A204.1 (cell line): ENCODE measurements around the gene PBRM1.
"Not testable (repeated sequence)": the region's sequence is repeated elsewhere in the genome, so short reads cannot be mapped to it uniquely, and the experiment has no call there.

Experiments used
- FAIRE-seq: peaks from 2 replicates; lab custom pipeline; 2012; peaks lifted over from hg19 to GRCh38; lab: Jason Lieb, UNC

PBRM1 gene

DNA sequence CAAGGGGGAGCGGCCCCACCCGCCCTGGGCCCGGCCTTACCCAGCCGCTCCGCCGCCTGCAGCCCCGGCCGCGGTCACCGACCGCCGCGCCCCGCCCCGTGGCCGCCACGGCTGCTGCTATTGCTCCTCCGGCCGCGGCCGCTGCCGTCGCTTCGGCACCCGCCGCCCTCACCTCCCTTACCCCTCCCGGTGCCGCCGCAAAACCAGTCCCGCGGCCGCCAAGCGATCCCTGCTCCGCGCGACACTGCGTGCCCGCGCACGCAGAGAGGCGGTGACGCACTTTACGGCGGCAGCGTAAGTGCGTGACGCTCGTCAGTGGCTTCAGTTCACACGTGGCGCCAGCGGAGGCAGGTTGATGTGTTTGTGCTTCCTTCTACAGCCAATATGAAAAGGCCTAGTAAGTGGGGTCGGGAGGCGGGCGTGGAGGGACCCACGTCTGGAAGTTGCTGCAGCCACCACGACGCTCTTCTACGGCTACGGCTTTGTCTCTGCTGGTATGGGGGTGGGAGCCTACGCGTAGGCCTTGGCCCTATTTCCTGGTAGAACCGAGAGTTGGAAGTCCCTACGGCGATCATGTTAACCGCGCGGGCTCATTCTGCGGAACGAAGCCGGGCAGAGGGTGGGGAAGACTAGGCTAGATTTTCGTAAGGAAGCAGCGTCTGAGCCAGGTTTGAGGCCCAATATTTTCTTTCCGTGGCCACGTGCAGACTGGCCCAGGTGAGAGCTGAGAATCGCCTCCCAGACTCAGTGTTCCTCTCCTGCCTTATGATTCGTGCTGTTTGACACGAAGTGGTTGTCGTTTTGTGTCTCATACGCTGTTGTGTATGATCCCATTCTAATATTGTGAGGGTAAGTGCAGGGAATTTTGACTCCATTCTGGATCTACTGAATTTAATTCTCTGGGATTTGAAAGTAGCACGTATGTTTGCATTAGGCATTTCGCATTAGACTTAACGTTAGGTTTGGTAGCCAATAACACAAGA is at the start of gene PBRM1, which contains the start of gene GNL3:
PBRM1 (minus strand) TSS at position 205 of the 983 bp plus-strand sequence.
GNL3 (plus strand) TSS at position 324 of the 983 bp plus-strand sequence; CDS start at position 385, 61 bp downstream.
- FAIRE-seq: no peak

DNA sequence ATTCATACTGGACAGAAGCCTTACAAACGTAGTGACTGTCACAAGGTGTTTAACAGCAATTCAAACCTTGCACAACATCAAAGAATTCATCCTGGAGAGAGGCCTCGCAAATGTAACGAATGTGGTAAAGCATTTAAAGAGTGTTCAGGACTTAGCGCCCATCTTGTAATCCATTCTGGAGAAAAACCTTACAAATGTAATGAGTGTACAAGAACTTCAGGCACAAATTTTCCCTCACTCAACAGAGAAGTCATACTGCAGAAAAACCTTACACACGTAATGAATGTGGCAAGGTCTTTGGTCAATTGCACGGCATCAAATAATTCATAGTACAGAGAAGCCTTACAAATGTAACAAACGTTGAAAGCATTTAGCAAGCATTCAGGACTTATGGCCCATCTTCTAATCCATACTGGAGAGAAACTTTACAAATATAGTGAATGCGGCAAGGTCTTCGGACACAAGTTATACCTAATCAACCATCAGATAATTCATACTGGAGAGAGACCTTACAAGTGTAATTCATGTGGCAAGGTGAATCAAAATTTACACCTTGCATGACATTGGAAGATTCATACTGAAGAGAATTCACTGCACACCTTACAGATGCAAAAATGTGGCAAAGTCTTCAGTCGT is 47.7 kb upstream of the PBRM1 start:
- FAIRE-seq: no peak

DNA sequence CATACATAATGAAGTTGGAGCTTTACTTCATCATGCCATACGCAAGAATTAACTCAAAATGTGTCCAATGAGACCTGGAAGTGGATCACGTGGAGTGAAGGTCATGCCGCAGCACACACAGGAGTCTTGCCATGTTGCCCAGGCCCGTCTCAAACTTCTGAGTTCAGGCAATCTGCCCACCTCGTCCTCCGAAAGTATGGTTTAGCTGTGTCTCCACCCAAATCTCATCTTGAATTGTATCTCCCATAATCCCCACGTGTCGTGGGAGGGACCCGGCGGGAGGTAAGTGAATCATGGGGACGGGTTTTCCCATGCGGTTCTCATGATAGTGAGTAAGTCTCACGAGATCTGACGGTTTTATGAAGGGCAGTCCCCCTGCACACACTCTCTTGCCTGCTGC is 45.9 kb upstream of the PBRM1 start:
- no peak for FAIRE-seq

DNA sequence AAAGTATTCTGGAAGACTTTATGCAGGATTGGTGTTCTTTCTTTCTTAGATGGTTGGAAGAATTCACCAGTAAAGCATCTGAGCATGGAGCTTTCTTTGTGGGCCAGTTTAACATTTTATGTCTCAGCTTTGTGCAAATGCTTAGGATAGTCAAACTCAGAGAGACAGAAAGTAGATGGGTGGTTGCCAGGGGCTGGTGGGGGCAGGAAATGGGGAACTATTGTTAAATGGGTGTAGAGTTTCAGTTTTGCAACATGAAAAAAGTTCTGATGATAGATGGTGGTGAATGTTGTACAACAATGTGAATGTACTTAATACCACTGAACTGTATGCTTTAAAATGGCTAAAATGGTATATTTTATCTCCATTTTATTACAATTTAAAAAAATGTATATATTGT is 45.0 kb upstream of the PBRM1 start:
- FAIRE-seq: no peak

DNA sequence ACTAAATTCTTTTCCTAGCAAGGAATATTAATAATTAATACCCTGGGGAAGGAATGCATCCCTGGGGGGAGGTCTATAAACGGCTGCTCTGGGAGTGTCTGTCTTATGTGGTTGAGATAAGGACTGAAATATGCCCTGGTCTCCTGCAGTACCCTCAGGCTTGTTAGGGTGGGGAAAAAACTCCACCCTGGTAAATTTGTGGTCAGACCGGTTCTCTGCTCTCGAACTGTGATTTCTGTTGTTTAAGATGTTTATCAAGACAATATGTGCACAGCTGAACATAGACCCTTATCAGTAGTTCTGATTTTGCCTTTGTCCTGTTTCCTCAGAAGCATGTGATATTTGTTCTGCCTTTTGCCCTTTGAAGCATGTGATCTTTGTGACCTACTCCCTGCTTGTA is 43.0 kb upstream of the PBRM1 start:
- not testable (repeated sequence) for FAIRE-seq

DNA sequence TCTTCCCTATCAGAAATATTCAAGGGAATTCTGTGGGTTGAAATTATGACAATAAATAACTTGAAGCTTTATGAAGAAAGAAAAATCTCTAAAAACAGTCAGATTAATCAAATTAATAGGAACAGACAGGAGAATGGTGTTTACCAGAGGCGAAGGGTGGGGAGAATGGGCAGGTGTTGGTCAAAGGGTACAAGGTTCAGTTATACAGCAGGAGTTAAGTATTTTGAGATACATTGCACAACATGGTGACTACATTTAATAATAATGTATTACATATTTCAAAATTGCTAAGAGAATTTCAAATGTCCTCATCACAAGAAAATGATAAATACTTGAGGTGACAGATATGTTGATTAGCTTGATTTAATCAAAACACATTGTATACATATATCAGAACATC is 38.8 kb upstream of the PBRM1 start:
- no peak for FAIRE-seq

DNA sequence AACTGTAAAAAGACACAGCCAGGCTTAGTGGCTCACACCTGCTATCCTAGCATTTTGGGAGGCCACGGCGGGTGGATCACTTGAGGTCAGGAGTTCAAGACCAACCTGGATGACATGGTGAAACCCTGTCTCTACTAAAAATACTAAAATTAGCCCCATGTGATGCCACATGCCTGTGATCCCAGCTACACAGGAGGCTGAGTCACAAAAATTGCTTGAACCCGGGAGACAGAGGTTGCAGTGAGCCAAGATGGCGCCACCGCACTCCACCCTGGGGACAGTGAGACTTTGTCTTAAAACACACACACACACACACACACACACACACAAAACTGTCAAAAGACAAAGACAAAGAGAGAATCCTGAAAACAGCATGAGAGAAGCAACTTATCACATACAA is 38.2 kb upstream of the PBRM1 start:
- no peak for FAIRE-seq

DNA sequence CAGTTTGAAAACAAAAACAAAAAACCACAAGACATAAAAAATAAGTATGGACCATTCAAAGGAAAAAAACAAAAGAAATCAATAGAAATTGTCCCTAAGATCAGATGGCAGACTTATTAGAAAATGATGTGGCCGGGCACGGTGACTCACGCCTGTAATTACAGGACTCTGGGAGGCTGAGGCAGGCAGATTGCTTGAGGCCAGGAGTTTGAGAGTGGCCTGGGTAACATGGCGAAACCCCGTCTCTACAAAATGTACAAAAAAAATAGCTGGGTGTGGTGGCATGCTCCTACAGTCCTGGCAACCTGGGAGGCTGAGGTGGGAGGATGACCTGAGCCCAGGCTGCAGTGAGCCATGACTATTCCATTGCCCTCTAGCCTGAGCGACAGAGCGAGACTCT is 36.8 kb upstream of the PBRM1 start:
- no peak for FAIRE-seq

DNA sequence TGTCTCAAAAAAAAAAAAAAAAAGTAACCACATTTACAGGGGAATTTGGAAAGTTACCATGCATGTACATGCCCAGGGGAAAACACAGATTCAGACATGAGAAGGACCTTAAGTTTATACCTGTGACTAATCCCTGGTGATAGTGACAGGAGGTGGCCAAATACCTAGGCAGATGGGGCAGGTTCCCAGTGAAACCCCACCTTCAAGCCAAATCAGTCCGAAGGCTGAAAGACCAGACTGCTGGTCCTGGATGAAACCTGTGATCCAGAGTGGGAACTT is 36.0 kb upstream of the PBRM1 start:
- no peak for FAIRE-seq

DNA sequence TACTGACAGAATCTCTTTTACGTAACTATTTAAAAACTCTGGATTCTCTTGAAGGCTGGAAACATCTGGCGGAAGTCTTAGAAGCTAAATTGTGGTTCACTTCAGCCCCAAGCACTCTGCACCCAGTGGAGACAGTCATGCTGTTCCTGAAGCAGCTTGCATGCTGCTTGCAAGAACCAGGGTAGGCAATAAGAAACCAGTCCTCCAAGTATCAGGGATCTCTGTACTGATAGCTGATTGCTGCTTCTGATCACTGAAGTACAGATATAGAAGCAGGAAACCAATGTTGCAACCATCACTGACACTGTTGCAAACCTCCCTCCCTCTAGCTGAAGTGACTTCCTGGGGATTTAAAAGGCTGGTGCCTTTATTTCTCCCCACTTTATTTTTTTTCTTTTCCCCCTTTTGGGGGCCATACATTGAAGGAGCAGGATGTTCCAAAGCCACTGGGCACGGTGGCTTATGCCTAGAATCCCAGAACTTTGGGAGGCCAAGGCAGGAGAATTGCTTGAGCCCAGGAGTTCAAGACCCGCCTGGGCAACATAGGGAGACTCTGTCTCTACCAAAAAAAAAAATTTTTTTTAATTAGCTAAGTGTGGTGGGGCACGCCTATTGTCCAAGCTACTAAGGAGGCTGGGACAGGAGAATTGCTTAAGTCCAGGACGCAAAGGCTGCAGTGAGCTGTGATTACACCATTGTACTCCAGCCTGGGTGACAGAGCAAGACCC is 35.5 kb upstream of the PBRM1 start:
- FAIRE-seq: no peak

DNA sequence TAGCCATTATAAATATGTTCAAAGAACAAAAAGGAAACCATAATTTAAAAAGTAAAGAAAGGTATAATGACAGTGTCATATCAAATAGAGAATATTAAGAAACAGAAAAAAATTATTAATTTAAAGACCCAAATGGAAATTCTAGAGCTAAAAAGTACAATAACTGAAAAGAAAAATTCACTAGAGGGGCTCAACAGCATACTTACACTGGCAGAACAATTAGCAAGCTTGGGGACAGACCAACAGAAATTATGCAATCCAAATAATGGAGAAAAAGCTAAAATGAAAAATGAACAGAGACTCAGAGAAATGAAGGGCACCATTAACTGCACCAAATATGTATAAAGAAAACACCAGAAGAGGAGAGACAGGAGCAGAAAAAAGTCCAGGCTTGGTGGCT is 33.9 kb upstream of the PBRM1 start:
- FAIRE-seq: no peak

DNA sequence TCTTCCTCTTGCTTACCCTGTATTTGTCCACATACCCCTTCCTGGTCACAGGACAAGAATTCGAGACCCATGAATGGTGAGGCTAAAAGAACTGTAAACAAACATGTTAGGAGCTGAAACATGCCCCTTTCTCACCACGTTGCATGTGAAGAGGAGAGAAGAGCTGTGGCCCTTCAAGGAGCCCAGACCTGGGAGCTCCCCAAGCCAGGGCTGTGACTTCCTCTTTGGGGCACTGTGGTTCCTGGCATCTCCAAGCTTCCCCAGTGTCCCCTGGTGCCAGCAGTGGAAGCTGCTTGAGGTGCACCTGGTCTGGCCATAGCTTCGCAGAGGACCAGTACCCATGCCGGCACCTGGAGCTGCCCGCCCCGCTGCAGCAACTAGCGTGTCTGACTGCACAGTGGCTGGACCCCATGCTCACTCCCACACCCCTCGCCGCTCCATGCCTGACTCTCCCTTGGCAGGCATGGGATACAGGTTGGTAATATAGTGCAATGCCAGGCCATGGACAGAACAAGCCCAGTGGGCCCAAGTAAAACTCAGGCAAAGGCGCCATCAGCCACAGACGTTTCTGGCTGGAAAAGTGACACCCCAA is 30.1 kb upstream of the PBRM1 start:
- FAIRE-seq: no peak

DNA sequence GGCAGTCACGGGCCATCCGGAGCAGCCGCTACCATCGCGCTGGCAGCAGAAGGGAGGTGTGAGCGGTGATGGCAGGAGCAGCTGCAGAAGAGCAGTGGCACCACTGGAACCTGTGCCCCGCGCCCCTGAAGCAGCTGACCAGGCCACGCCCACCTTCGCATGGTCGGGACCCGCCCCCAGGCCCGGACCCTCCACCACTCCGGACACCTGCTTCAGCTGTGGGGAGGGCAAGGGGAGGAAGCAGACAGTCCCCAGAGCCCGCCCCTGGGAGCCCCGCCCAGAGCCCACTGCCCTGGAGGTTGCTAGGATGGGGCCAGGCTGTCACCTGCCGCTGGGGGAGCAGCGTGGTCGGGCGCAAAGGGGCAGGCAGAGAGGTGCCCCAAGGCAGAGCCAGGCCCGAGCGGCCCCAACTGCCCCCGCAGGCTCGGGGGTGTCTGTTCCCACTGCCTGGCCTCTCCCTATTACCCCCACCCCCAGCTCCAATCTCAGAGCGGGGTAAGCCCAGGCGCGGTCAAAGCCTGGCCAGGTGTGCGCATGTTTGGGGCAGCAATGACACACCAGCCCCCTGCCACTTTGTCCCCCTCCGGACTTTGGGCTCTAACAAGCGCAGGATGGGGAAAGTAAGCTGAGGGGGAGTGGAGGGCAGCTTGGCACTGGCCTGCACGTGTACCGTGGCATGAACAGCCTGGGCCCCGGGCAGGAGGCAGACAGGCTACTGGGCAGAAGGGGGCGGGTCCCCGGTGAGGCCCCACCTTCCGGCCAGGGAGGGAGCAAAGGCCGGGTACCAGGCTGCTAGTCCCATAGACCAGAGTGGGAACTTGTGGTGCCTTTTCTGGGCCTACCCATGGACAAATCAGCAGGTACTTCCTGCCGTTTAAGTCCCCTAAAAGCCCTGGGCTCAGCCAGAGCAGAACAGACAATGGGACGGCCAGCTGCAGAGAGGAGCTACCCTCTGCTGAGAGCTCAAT is 28.9 kb upstream of the PBRM1 start:
- FAIRE-seq: no peak

DNA sequence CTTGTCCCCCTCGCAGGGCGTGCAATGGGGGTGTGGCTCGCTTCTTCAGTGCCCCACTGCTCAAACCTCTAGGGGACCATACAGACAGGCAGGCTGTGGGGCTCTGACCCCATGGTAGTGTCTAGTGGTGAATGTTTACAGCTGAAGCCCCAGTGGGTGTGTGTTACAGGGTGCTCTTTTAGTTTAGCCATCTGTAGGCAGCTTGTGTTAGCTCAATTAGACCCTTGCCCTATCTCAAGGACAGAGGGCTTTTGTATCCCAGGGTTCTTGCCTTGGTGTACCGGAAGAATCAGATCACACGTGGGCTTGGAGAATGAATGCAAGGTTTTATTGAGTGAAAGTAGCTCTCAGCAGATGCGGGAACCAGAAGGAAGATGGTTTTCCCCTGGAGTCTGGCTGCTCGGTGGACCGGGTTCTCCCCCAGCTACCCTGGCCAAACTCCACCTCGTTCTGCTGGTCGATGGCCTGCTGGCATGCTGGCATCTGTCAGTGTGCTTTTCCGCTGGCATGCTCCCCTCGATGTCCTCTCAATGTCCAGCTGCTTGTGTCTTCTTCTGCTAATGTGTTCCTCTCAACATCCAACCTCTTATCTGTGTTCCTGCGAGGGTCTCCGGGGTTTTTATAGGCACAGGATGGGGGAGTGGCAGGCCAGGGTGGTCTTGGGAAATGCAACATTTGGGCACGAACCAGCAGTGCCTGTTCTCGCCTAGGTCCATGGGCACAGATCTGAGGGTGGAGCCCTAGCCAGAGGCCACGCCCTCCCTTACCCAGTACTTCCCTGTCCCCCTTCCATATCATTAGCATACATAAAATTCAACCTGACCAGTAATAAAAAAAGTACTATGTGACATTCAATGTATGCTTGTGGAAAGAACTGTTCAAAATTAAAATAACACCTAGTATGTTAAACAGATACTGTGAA is 26.8 kb upstream of the PBRM1 start:
- FAIRE-seq: no peak

DNA sequence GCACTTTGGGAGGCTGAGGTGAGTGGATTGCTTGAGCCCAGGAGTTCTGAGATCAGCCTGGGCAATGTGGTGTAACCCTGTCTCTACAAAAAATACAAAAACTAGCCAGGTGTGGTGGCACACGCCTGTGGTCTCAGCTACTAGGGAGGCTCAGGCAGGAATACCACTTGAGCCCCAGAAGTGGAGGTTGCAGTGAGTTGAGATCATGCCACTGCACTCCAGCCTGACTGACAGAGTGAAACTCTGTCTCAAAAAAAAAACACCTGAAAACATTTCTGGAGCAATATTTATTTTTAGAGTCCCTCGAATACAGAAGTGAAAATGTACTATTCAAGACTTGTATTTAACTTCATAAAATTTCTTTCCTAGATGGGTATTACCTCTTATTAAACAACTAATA is 24.8 kb upstream of the PBRM1 start:
- FAIRE-seq: no peak

DNA sequence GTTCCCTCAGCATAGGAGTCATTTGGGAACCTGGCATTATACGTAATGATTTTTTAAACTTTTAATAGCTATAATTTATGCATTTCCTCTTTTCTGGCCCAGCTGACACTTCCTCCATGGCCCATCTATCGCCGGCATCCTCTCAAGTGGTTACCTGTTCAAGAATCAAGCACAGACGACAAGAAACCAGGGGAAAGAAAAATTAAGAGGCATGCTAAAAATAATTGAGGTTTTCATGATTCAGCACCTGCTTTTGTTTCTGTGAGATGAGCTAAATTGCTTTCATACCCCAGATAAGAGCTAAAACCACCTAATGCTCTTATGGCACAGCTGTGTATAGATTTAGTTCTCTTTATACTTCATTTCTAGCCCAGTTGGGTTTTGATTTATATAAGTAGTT is 21.9 kb upstream of the PBRM1 start:
- FAIRE-seq: no peak

DNA sequence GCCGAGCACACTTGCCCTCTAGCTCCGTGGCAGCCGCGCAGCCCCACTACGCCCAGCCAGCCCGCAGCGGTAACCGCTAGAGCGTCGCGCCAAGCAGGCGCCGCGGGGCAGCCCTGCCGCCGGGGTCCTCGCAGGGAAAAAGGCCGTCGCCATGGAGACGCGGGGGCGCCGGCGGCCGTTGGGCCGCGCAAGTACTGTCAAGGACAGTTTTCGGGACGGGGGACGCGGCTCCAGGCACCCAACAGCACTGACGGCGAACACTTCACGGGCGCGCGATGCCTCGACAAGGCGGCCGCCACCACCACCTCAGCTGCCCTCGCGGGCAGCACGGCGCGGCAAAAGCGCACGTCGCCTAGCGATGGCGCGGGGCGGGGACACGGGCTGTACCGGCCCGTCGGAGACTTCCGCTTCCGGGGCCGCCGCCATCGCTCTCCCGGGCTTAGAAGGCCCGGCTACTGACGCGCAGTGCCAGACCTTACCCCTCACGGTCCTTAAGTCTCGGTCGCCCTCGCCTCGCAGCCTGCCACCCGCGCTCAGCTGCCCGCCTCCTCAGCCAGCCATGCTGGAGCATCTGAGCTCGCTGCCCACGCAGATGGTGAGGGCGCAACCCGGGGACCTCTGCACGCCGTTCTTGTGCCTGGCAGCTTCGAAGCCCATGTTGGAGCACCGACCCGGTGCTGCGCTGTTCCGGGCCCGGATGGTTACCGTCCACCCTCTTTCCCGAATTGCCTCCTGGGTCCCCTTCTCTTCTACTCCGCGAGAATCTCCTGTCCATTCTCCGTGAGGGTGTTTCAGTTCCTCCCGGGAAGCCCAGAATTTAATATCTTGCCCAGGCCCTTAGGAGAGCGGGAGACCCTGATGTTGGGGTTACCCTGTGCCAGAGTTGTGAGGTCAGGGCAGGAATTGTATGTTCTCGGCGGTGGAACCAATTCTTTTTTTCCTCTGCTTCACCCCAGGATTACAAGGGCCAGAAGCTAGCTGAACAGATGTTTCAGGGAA is 20.3 kb upstream of the PBRM1 start, which contains the start of the genes GLT8D1 and SPCS1:
GLT8D1 (minus strand) TSS at position 104 of the 999 bp plus-strand sequence. CDS start 5,331 bp downstream, outside the sequence.
SPCS1 (plus strand) TSS at position 419 of the 999 bp plus-strand sequence; CDS start at position 560, 141 bp downstream.
- no peak for FAIRE-seq

DNA sequence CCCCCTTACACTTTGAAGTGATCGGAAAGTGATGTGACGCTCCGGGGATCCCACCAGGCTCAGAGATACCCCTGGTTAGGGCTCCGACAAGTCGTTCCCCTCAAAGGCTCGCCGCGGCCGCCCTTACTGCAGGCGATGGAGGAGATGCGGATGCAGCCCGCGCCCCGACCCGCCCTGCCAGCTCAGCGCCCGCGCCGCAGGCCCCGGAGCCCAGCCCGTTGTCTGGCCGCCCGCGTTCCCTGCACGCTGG is 19.6 kb upstream of the PBRM1 start:
- no peak for FAIRE-seq
